Fibroblast of the conjunctiva (primary cell): ENCODE data around the gene PXMP4.
"Not testable (repeated sequence)": the region's sequence is repeated elsewhere in the genome, so short reads cannot be mapped to it uniquely, and the experiment has no call there.

Source experiments
- DNase-seq: peaks from one replicate; pipeline ENCODE4 v3.0.0-alpha.2; 2010; ENCODE audit warnings: low read depth

PXMP4 gene

GRCh38 chr20:33719989-33720709 lies at the start of gene PXMP4:
Gene PXMP4, minus strand, starts transcription at chr20:33720310. Its CDS starts 103 bp downstream, at chr20:33720207.
- DNase-seq, result peak; percentile 98

DNA sequence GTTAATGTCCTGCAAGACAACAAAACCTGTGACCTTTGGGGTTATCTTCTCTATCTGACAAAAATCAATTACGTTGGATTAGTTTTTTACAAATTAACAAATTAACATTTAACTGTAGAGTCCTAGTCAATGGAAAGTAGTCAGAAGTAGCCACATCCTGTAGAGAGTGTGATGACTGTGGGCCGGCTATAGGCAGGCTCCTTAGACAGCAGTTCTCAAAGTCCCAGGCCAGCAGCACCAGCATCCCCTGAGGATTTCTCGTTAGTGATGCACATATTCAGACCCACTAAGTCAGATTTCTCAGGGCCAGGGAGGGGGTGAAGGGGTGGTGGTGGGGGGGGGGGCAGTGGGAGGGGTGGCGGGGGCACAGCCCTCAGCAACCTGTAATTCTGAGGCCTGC lies 48.9 kb upstream of the PXMP4 start:
- no peak for DNase-seq

DNA sequence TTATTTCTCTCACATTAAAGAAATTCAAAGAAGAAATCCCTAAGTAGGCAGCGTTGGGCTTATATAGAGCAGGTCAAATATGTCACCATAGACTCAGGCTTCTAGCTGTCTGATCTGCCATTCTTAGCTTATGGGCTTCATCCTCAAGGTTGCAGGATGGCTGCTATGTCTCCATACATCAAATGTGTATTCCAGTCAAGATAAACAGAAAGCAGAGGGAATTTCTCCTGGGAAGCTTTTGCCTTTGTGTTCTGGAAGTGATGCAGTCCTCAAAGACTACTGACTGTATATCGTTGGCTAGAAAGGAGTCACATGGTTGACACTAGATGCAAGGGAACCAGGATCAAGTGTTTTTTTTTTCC lies 47.6 kb upstream of the PXMP4 start:
- DNase-seq, result no peak

- no peak for DNase-seq
Measured at GRCh38 chr20:33766686-33767085, 46.6 kb upstream of the PXMP4 start.

DNA sequence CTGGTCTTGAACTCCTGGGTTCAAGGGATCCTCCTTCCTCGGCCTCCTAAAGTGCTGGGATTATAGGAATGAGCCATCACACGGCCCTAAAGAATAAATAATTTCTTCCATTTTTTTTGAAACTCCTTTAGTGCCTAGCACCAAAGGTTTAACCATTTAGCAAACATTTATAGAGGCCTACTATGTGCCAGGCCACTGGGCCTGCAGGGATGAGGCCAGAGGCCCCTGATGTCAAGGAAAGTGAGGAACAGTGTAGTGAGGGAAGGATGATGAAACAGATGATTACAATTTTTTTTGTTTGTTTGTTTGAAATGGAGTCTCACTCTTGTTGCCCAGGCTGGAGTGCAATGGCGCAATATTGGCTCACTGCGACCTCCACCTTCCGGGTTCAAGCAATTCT lies 45.5 kb upstream of the PXMP4 start:
- DNase-seq, result no peak

DNA sequence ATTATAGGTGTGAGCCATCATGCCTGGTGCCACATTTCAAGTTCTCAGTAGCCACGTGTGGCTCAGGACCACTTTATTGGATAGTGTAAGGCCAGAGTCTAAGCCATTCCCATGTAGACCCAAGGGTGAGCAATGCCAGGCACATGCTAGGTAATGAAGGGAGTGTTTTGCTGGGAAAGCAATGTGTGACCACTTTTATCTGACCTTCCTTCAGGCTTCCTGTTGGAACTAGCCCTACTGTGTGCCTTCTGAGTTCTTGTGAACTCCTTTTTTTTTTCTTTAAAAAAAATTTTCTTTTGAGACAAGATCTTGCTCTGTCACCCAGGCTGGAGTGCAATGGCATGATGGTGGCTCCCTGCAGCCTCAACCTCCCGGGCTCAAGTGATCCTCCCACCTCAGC lies 45.0 kb upstream of the PXMP4 start:
- DNase-seq, result no peak

- no peak for DNase-seq
Measured at GRCh38 chr20:33761698-33762250, 41.7 kb upstream of the PXMP4 start.

DNA sequence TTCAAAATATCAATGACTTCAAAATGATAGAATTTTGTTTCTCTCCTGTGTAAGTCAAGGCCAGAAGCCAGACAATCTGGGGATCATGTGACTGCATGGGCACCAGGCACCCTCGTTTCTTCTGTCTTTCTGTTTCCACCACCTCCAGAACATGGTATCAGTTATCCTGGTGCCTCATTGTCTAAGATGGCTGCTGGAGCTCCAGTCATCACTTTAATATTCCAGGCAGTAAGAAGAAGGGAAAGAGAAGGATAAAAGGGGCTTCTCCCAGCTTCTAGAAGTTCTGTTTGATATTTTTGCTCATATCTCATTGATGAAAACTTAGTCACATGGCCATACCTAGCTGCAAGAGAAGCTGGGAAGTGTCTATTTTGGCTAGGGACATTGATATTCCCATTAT lies 37.3 kb upstream of the PXMP4 start:
- no peak for DNase-seq

DNA sequence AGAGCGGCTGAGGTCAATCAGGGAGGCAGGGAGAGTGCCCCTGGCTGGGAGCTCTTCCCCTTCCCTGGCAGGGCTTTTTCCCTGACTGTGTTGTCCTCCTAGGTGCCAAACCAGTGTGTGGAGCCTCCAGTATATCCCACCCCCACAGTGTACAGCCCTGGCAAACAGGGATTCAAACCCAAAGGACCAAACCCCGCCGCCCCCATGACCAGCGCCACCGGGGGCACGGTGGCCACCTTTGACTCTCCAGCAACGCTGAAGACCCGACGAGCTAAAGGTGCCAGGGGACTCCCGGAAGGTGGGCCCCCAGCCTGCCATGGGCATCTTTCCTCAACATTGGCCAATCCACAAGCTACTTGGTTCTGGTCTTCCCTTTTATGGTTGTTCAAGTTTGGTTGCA lies 36.9 kb upstream of the PXMP4 start:
- no peak for DNase-seq

DNA sequence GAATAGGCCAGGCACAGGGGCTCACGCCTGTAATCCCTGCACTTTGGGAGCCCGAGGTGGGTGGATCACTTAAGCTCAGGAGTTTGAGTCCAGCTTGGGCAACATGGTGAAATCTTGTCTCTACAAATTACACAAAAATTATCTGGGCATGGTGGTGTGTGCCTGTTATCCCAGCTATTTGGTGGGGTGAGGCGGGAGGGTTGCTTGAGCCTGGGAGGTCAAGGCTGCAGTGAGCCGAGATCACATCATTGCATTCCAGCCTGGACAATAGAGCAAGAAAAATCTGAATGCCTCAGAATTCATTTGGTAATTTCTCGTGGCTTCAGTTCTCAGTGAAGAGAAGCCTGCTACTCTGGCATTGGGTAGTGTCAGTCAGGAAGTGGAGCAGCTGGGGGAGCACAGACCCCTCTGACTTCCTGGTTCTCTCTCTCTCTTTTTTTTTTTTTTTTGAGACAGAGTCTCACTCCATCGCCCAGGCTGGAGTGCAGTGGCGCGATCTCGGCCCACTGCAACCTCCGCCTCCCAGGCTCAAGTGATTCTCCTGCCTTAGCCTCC lies 35.9 kb upstream of the PXMP4 start:
- not testable (repeated sequence) for DNase-seq

- DNase-seq, result no peak
Measured at GRCh38 chr20:33753763-33754162, 33.7 kb upstream of the PXMP4 start.

DNA sequence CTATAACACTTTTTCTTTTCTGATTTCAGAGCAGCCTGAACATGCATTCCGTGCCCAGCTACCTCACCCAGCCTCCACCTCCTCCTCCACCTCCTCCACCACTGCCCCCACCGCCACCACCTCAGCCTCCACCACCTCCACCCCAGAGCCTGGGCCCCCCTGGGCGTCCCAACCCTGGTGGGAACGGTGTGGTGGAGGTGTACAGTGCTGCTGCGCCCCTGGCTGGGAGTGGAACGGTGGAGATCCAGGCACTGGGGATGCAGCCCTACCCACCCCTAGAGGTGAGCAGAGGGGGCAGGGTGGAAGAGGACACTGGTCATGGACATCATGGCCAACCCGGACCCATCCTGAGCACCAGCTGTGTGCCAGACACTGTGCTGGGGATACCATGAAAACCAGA lies 33.0 kb upstream of the PXMP4 start:
- DNase-seq, result no peak

DNA sequence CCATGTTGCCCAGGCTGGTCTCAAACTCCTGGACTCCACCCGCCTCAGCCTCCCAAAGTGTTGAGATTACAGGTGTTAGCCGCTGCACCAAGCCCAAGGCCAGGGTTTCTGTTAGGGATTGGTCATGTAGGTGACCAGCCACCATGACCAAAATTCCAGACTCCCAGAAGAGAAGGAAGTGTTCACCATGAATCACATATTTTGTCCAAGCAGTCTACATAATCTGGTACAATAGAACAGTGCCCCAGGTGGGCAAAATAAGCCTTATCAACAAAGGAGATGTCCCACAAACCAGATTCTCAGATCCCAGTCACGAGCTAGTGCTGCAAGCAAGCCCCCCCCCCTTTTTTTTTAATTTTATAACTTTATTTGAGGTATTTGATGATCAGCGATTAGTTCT lies 31.7 kb upstream of the PXMP4 start:
- DNase-seq, result no peak

- no peak for DNase-seq
Measured at GRCh38 chr20:33746325-33746998, 26.4 kb upstream of the PXMP4 start.

GRCh38 chr20:33744773-33745385 lies 24.8 kb upstream of the PXMP4 start:
- no peak for DNase-seq

DNA sequence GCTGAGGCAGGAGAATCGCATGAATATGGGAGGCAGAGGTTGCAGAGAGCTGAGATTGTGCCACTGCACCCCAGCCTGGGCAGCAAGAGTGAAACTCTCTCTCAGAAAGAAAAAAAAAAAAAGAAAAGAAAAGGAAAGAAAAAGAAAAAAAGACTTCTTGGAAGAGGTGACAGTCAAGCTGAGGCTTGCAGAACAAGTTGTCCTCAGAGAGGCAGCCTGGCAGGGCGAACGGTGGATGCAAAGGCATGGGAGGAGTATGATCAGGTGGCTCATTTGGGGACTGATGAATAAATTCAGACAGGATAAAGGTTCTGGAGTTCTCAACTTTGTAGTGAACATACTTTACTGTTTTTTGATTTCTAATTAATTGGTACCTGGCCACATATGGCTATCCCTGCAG lies 24.1 kb upstream of the PXMP4 start:
- no peak for DNase-seq

DNA sequence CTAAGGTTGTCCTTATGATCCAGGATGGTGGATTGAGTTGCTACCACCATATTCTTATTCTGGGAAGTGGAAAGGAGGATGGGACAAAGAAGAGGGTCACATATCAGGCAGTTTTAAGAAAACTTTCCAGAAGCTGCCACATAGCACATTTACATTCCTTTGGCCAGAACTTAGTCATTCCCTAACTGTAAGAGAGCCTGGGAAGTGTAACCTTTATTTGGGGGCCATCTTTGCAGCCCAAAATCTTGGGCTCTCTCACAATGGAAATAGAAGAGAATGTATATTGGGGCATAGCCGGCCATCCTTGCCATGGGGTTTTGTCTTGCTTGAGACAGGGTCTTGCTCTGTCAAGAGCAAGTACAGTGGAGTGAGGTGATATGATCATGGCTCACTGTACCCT lies 20.1 kb upstream of the PXMP4 start:
- DNase-seq, result no peak

GRCh38 chr20:33739493-33739892 lies 19.4 kb upstream of the PXMP4 start:
- no peak for DNase-seq

- DNase-seq, result no peak
Measured at GRCh38 chr20:33736962-33737361, 16.9 kb upstream of the PXMP4 start.

- DNase-seq, result peak; percentile 55
Measured at GRCh38 chr20:33733654-33734576, 13.8 kb upstream of the PXMP4 start.

GRCh38 chr20:33732166-33732970 lies 12.3 kb upstream of the PXMP4 start:
- peak; percentile 57 for DNase-seq
